ENCODE results near the gene PLP1.

The PLP1 gene

DNA sequence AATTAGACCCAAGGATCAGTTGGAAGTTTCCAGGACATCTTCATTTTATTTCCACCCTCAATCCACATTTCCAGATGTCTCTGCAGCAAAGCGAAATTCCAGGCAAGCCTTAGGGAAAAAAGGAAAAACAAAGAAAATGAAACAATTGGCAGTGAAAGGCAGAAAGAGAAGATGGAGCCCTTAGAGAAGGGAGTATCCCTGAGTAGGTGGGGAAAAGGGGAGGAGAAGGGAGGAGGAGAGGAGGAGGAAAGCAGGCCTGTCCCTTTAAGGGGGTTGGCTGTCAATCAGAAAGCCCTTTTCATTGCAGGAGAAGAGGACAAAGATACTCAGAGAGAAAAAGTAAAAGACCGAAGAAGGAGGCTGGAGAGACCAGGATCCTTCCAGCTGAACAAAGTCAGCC, at the start of gene PLP1:
Gene PLP1 (plus strand): TSS at position 295 of the 400 bp plus-strand sequence. CDS start 156 bp downstream, outside the sequence.
- Histone ChIP-seq H3K27ac (ENCODE audit: low read depth, low read length) (no peak within 1 kb of the TSS), H3K9ac (ENCODE audit: low read depth, low read length) (no peak within 1 kb of the TSS), H3K36me3 (ENCODE audit: control insufficient read depth, insufficient read depth, low read length) (peaks cover 76% of the 10 kb centered on the region), H3K4me3 (ENCODE audit: low read depth, low read length) (no peak within 1 kb of the TSS), H3K4me1 (ENCODE audit: control insufficient read depth, insufficient read depth, low read length) (0 out of 2 replicates have a peak, but pooled peaks cover 6% of the 10 kb centered on the region), H3K27me3 (ENCODE audit: control insufficient read depth, insufficient read depth, low read length) (0 out of 2 replicates have a peak, but pooled peaks cover 6% of the 10 kb centered on the region), H3K9me3 (ENCODE audit: control insufficient read depth, insufficient read depth, low read length) (no peaks in the 10 kb centered on the region)

DNA sequence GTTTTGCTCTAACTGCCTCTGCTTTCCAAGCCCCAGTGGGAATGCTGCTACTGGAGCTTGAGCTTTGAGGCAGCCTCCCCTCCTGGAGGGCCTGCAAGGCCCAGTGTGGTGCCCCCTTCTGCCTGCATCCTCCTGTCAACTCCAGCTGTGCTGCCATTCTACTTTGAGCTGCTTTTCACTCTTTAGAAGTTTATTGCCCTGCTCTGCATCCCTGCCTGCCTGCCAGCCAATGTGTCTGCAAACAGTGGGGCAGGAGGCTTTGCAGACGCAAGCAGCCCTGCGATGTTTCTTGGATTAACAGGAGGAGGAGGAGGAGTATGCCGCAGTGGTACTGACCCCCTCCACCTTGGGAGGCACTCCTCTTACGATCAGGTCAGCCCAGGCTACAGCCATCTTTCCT, 49.5 kb upstream of the PLP1 start:
- no peak overlapping the region for H3K9ac ChIP-seq (ENCODE audit: low read depth, low read length)
- no peak overlapping the region for H3K4me3 ChIP-seq (ENCODE audit: low read depth, low read length)
- H3K27ac ChIP-seq (ENCODE audit: low read depth, low read length): no peak overlapping the region
- H3K9me3 ChIP-seq (ENCODE audit: control insufficient read depth, insufficient read depth, low read length): no peaks in the 10 kb centered on the region
- peaks cover 51% of the 10 kb centered on the region for H3K4me1 ChIP-seq (ENCODE audit: control insufficient read depth, insufficient read depth, low read length)
- H3K27me3 ChIP-seq (ENCODE audit: control insufficient read depth, insufficient read depth, low read length): peaks cover 26% of the 10 kb centered on the region; the same call in 1 of the 2 replicates
- no peaks in the 10 kb centered on the region for H3K36me3 ChIP-seq (ENCODE audit: control insufficient read depth, insufficient read depth, low read length)

DNA sequence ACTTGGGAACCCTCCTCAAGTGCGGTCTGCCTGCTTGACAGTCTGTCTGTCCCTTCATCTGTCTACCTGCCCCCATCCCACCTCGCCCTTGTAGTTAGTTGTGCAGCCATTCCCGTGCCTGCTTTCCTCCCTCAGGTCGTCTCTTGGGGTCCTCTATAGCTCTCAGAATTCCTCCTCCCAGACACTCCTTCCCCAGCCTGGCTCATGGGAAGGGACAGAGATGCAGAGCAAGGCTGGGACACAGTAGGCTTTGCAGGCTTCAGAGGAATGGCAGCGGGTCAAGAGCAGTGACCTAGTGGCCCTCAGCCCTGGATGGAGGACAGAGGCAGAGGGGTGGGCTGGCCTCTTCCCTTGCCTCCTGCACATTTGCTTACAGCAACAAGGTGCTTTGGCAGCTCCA, 47.6 kb upstream of the PLP1 start:
- Histone ChIP-seq H3K4me1 (ENCODE audit: control insufficient read depth, insufficient read depth, low read length) (peaks cover 51% of the 10 kb centered on the region), H3K9ac (ENCODE audit: low read depth, low read length) (no peak overlapping the region), H3K27me3 (ENCODE audit: control insufficient read depth, insufficient read depth, low read length) (peaks cover 22% of the 10 kb centered on the region; the same call in 1 of the 2 replicates)

GRCh38 chrX:103730147-103730795, 46.4 kb upstream of the PLP1 start:
- Histone ChIP-seq H3K27ac (ENCODE audit: low read depth, low read length) (peak overlapping the region; percentile 43), H3K9ac (ENCODE audit: low read depth, low read length) (no peak overlapping the region), H3K27me3 (ENCODE audit: control insufficient read depth, insufficient read depth, low read length) (peaks cover 22% of the 10 kb centered on the region; the same call in 1 of the 2 replicates), H3K4me1 (ENCODE audit: control insufficient read depth, insufficient read depth, low read length) (peaks cover 51% of the 10 kb centered on the region), H3K36me3 (ENCODE audit: control insufficient read depth, insufficient read depth, low read length) (no peaks in the 10 kb centered on the region), H3K4me3 (ENCODE audit: low read depth, low read length) (no peak overlapping the region; the same call in 1 of the 2 replicates), H3K9me3 (ENCODE audit: control insufficient read depth, insufficient read depth, low read length) (no peaks in the 10 kb centered on the region)

More for the DNA sequence above, 47.6 kb upstream of the PLP1 start:
- H3K9me3 ChIP-seq (ENCODE audit: control insufficient read depth, insufficient read depth, low read length): no peaks in the 10 kb centered on the region
- no peak overlapping the region for H3K27ac ChIP-seq (ENCODE audit: low read depth, low read length)
- H3K4me3 ChIP-seq (ENCODE audit: low read depth, low read length): no peak overlapping the region
- H3K36me3 ChIP-seq (ENCODE audit: control insufficient read depth, insufficient read depth, low read length): no peaks in the 10 kb centered on the region

- Histone ChIP-seq H3K27ac (ENCODE audit: low read depth, low read length) (peak overlapping the region; percentile 43), H3K36me3 (ENCODE audit: control insufficient read depth, insufficient read depth, low read length) (no peaks in the 10 kb centered on the region), H3K4me1 (ENCODE audit: control insufficient read depth, insufficient read depth, low read length) (peaks cover 51% of the 10 kb centered on the region), H3K9me3 (ENCODE audit: control insufficient read depth, insufficient read depth, low read length) (no peaks in the 10 kb centered on the region), H3K27me3 (ENCODE audit: control insufficient read depth, insufficient read depth, low read length) (peaks cover 19% of the 10 kb centered on the region; the same call in 1 of the 2 replicates), H3K4me3 (ENCODE audit: low read depth, low read length) (no peak overlapping the region; the same call in 1 of the 2 replicates), H3K9ac (ENCODE audit: low read depth, low read length) (no peak overlapping the region)
Observed at GRCh38 chrX:103730796-103731493, 45.7 kb upstream of the PLP1 start.

GRCh38 chrX:103733017-103733416, 43.6 kb upstream of the PLP1 start:
- H3K36me3 ChIP-seq (ENCODE audit: control insufficient read depth, insufficient read depth, low read length): no peaks in the 10 kb centered on the region
- no peaks in the 10 kb centered on the region for H3K9me3 ChIP-seq (ENCODE audit: control insufficient read depth, insufficient read depth, low read length)
- peaks cover 37% of the 10 kb centered on the region for H3K4me1 ChIP-seq (ENCODE audit: control insufficient read depth, insufficient read depth, low read length)
- no peak overlapping the region for H3K4me3 ChIP-seq (ENCODE audit: low read depth, low read length)
- peaks cover 22% of the 10 kb centered on the region for H3K27me3 ChIP-seq (ENCODE audit: control insufficient read depth, insufficient read depth, low read length)
- H3K9ac ChIP-seq (ENCODE audit: low read depth, low read length): no peak overlapping the region
- H3K27ac ChIP-seq (ENCODE audit: low read depth, low read length): no peak overlapping the region

DNA sequence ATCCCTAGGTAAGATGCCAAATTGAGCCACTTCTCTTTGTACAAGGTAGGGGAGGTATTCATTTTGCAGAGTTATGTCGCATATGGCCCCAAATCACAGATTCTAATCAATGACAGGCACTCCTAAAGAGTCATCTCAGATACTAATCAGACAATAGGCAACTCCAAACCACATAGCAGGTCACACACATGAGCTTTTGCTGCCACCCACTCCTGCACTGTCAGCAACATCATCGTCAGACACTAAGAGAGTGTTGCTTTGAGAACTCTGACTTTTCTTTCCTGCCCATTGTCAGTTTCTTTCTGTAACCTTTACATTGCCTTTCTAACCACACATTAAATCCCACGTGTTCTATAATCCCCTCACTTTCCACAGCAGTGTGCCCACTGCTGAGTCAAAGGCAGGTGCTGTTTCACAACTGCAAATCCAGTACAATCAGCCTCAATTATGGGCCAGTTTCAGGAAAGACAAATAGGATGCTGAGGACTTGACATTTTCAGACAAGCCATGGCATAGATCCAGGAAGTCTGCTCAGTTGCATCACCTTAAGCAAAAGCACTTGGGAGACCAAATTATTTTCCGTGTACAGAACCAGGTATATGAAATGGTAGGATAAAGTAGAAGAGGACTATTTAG, 42.4 kb upstream of the PLP1 start:
- H3K9ac ChIP-seq (ENCODE audit: low read depth, low read length): no peak overlapping the region
- no peak overlapping the region for H3K27ac ChIP-seq (ENCODE audit: low read depth, low read length)
- H3K9me3 ChIP-seq (ENCODE audit: control insufficient read depth, insufficient read depth, low read length): no peaks in the 10 kb centered on the region
- no peaks in the 10 kb centered on the region for H3K36me3 ChIP-seq (ENCODE audit: control insufficient read depth, insufficient read depth, low read length)
- H3K27me3 ChIP-seq (ENCODE audit: control insufficient read depth, insufficient read depth, low read length): peaks cover 19% of the 10 kb centered on the region; the same call in 1 of the 2 replicates
- H3K4me3 ChIP-seq (ENCODE audit: low read depth, low read length): no peak overlapping the region
- H3K4me1 ChIP-seq (ENCODE audit: control insufficient read depth, insufficient read depth, low read length): peaks cover 25% of the 10 kb centered on the region

DNA sequence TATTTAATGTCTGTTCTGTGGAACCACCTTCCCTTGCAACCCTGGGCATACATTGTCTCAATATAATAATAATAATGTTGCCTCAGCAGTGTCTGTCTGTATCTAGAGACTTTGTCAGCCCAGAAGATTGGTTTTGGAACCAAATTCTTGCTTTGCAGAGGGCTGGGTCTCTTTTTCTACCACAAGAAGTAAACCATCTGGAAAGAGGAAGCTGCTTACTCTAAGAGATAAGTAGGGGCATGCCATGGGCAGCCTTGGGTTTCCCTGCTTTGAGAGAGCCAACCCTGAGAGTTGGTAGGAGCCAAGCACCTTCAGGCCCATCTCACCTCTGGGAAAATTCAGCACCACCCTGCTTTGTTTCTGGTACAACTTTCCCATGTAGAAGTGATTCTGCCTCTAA, 38.9 kb upstream of the PLP1 start:
- Histone ChIP-seq H3K27me3 (ENCODE audit: control insufficient read depth, insufficient read depth, low read length) (peaks cover 14% of the 10 kb centered on the region; the same call in 1 of the 2 replicates), H3K4me1 (ENCODE audit: control insufficient read depth, insufficient read depth, low read length) (peaks cover 14% of the 10 kb centered on the region), H3K4me3 (ENCODE audit: low read depth, low read length) (no peak overlapping the region), H3K9me3 (ENCODE audit: control insufficient read depth, insufficient read depth, low read length) (no peaks in the 10 kb centered on the region), H3K27ac (ENCODE audit: low read depth, low read length) (no peak overlapping the region), H3K9ac (ENCODE audit: low read depth, low read length) (no peak overlapping the region), H3K36me3 (ENCODE audit: control insufficient read depth, insufficient read depth, low read length) (no peaks in the 10 kb centered on the region)

DNA sequence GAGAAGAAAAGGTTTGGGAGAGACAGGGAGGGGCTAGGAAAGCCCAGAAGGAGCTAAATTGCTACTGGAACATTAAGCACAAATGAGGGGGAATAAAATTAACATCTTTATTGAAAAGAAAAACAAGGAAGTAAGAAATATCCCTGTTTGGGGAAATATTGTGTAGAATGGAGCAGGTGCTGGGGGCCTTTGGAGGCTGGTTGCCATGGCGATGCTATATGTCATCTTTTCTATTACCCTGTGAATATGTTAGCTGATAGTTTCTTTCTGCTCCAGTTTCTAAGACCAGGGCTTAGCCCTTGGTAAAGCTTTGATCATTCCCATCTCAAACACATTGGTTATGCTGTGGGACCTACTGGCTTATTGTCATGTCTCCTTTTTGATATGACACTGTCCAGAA, 37.2 kb upstream of the PLP1 start:
- H3K9me3 ChIP-seq (ENCODE audit: control insufficient read depth, insufficient read depth, low read length): no peaks in the 10 kb centered on the region
- H3K9ac ChIP-seq (ENCODE audit: low read depth, low read length): no peak overlapping the region
- no peak overlapping the region for H3K4me3 ChIP-seq (ENCODE audit: low read depth, low read length)
- peaks cover 14% of the 10 kb centered on the region for H3K4me1 ChIP-seq (ENCODE audit: control insufficient read depth, insufficient read depth, low read length)
- H3K36me3 ChIP-seq (ENCODE audit: control insufficient read depth, insufficient read depth, low read length): no peaks in the 10 kb centered on the region
- no peak overlapping the region for H3K27ac ChIP-seq (ENCODE audit: low read depth, low read length)
- peaks cover 4% of the 10 kb centered on the region; the same call in 1 of the 2 replicates for H3K27me3 ChIP-seq (ENCODE audit: control insufficient read depth, insufficient read depth, low read length)

GRCh38 chrX:103741879-103742278, 34.8 kb upstream of the PLP1 start:
- no peaks in the 10 kb centered on the region for H3K9me3 ChIP-seq (ENCODE audit: control insufficient read depth, insufficient read depth, low read length)
- H3K27me3 ChIP-seq (ENCODE audit: control insufficient read depth, insufficient read depth, low read length): 0 out of 2 replicates have a peak, but pooled peaks cover 4% of the 10 kb centered on the region
- peak overlapping the region; percentile 96 for H3K27ac ChIP-seq (ENCODE audit: low read depth, low read length)
- H3K36me3 ChIP-seq (ENCODE audit: control insufficient read depth, insufficient read depth, low read length): peaks cover 16% of the 10 kb centered on the region
- H3K4me1 ChIP-seq (ENCODE audit: control insufficient read depth, insufficient read depth, low read length): peaks cover 30% of the 10 kb centered on the region
- H3K9ac ChIP-seq (ENCODE audit: low read depth, low read length): peak overlapping the region; percentile 64
- peak overlapping the region; percentile 83 for H3K4me3 ChIP-seq (ENCODE audit: low read depth, low read length)

Measured in HUES48 (cell line).